Common myeloid progenitor, CD34-positive (primary cell): ENCODE results near the gene SUN5.

ENCODE experiments used
- CTCF ChIA-PET: fragments of 350-600 bp; sonication (Branson Sonifier 250); formaldehyde crosslinking; loops from one replicate; lab custom pipeline; 2021; ENCODE audit warnings: antibody characterized with exemption; lab: Charles Lee
- POLR2A ChIA-PET: fragments of 350-600 bp; sonication (Branson Sonifier 250); formaldehyde crosslinking; loops from one replicate; lab custom pipeline; 2021; ENCODE audit warnings: antibody characterized with exemption; lab: Charles Lee
- DNase-seq, 3 donors: peaks; one replicate each; pipeline versions ENCODE4 v3.0.0 to v3.0.0-alpha.2; 2013
- H3K27ac ChIP-seq, 2 experiments: 1 replicate in 1 of 2; 2 replicates in 1 of 2; pipeline ENCODE4 v1.7.0; 2013; ENCODE audit warnings: inconsistent platforms in 2 of 2, low read length in 2 of 2, mild to moderate bottlenecking in 2 of 2, low read depth in 1 of 2, moderate library complexity in 1 of 2; ENCODE audit not compliant: severe bottlenecking in 2 of 2, insufficient read depth in 1 of 2, poor library complexity in 1 of 2
- H3K27me3 ChIP-seq, 5 experiments: replicated peaks in 2 of 5; 1 replicate in 3 of 5; 2 replicates in 2 of 5; pipeline versions ENCODE4 v1.6.1 to v1.7.0; 2013; ENCODE audit warnings: low read length in 4 of 5, mild to moderate bottlenecking in 2 of 5, moderate library complexity in 2 of 5, inconsistent platforms in 1 of 5; ENCODE audit not compliant: insufficient read depth in 5 of 5, control insufficient read depth in 4 of 5
- H3K36me3 ChIP-seq, 4 experiments: 1 replicate in 2 of 4; 2 replicates in 2 of 4; pipeline versions ENCODE4 v1.6.1 to v1.7.0; 2013; ENCODE audit warnings: low read length in 3 of 4, control low read depth in 1 of 4, mild to moderate bottlenecking in 1 of 4; ENCODE audit not compliant: control insufficient read depth in 4 of 4, insufficient read depth in 4 of 4
- H3K4me1 ChIP-seq, 4 experiments: 1 replicate in 3 of 4; 2 replicates in 1 of 4; pipeline versions ENCODE4 v1.6.1 to v1.7.1; 2013; ENCODE audit warnings: low read length in 3 of 4, mild to moderate bottlenecking in 3 of 4, control low read depth in 1 of 4, inconsistent platforms in 1 of 4, moderate library complexity in 1 of 4; ENCODE audit not compliant: control insufficient read depth in 4 of 4, insufficient read depth in 4 of 4; ENCODE audit errors: control extremely low read depth in 1 of 4
- H3K4me3 ChIP-seq, 7 experiments: 1 replicate in 4 of 7; 2 replicates in 3 of 7; pipeline versions ENCODE4 v1.5.1 to v1.7.0; 2013; ENCODE audit warnings: mild to moderate bottlenecking in 7 of 7, low read length in 6 of 7, moderate library complexity in 6 of 7, inconsistent platforms in 2 of 7, low read depth in 2 of 7, control low read depth in 1 of 7; ENCODE audit not compliant: insufficient read depth in 4 of 7, control insufficient read depth in 1 of 7; ENCODE audit errors: extremely low read depth in 1 of 7
- H3K9me3 ChIP-seq, 5 experiments: 1 replicate in 4 of 5; 2 replicates in 1 of 5; pipeline versions ENCODE4 v1.6.1 to v1.7.1; 2013; ENCODE audit warnings: low read length in 4 of 5, mild to moderate bottlenecking in 2 of 5, inconsistent platforms in 1 of 5, low read depth in 1 of 5, moderate library complexity in 1 of 5; ENCODE audit not compliant: control insufficient read depth in 4 of 5, insufficient read depth in 2 of 5; ENCODE audit errors: control extremely low read depth in 1 of 5
- WGBS: methylation state at CpG from one replicate; pipeline ENCODE4 v1.1.5; 2013; ENCODE audit not compliant: insufficient coverage; 5-methylcytosine and 5-hydroxymethylcytosine counted together

The SUN5 gene

GRCh38 chr20:33032555-33032954 is 28.3 kb upstream of the SUN5 start:
- Histone ChIP-seq H3K27me3 (peaks cover 0 to 2% (median 0%) of the 10 kb centered on the region in 5 experiments), H3K36me3 (no peaks in the 10 kb centered on the region), H3K4me3 (no peak overlapping the region), H3K4me1 (no peaks in the 10 kb centered on the region), H3K9me3 (peaks cover 0 to 6% (median 0%) of the 10 kb centered on the region in 5 experiments), H3K27ac (no peak overlapping the region)
- no peak for DNase-seq
- WGBS, result 93% methylated on average over 4 of the region's 6 CpGs
- POLR2A ChIA-PET, result no interaction called here
- CTCF ChIA-PET, result interaction anchor here (1.0 to 1.4 kb wide), 2 partner anchors 13 to 43 kb away, joined by 3 to 4 read pairs; no protein-coding TSS in a partner anchor

- peaks cover 0 to 2% (median 0%) of the 10 kb centered on the region in 5 experiments for H3K27me3 ChIP-seq
- 100% methylated on average over 5 of the region's 10 CpGs for WGBS
- H3K36me3 ChIP-seq, result no peaks in the 10 kb centered on the region
- H3K4me3 ChIP-seq, result no peak within 1 kb of the TSS
- POLR2A ChIA-PET, result no interaction called here
- DNase-seq, result no peak
- no peak within 1 kb of the TSS for H3K27ac ChIP-seq
- CTCF ChIA-PET, result interaction anchor here (1.4 kb wide), 1 partner anchor 12 kb away, joined by 4 read pairs; no protein-coding TSS in a partner anchor
- H3K9me3 ChIP-seq, result peaks cover 0 to 6% (median 0%) of the 10 kb centered on the region in 5 experiments
- H3K4me1 ChIP-seq, result no peaks in the 10 kb centered on the region
These were observed 27.3 kb upstream of the SUN5 start, which contains the start of gene BPIFB6 for GRCh38 chr20:33031531-33031930. Gene BPIFB6, plus strand, starts transcription at chr20:33031648. Its CDS starts 0 bp downstream, at chr20:33031648.

GRCh38 chr20:33030569-33030968 is 26.3 kb upstream of the SUN5 start:
- no peak for DNase-seq
- no peaks in the 10 kb centered on the region for H3K27me3 ChIP-seq
- WGBS, result 98% methylated on average over 4 of the region's 6 CpGs

DNA sequence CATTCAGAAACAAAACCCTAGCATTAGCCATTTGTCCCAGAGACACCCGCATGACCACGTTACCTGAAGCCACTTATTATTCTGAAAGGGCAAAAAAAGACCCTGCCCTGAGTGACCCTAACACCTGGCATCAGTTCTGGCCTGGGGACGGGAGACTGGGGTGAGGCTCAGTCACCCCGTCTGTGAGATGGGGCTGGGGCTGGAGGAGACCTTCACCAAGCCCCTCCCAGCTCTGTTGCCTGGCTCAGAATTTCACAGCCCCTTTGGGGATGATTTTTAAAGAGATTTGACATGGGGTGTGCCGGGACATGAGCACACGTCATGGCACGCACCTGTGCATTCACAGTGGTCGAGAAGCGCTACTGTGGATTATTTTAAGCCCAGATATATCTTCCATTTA is 25.8 kb upstream of the SUN5 start:
- H3K4me3 ChIP-seq, result no peak overlapping the region
- H3K36me3 ChIP-seq, result no peaks in the 10 kb centered on the region
- no peaks in the 10 kb centered on the region for H3K27me3 ChIP-seq
- 95% methylated on average over 7 of the region's 9 CpGs for WGBS
- no peak for DNase-seq
- H3K27ac ChIP-seq, result no peak overlapping the region
- ChIA-PET POLR2A (no interaction called here), CTCF (no interaction called here)
- no peaks in the 10 kb centered on the region for H3K4me1 ChIP-seq
- peaks cover 0 to 7% (median 0%) of the 10 kb centered on the region in 5 experiments for H3K9me3 ChIP-seq

More at GRCh38 chr20:33030569-33030968, 26.3 kb upstream of the SUN5 start:
- Histone ChIP-seq H3K36me3 (no peaks in the 10 kb centered on the region), H3K4me1 (no peaks in the 10 kb centered on the region), H3K27ac (no peak overlapping the region), H3K9me3 (peaks cover 0 to 6% (median 0%) of the 10 kb centered on the region in 5 experiments), H3K4me3 (no peak overlapping the region)
- ChIA-PET CTCF (no interaction called here), POLR2A (interaction anchor here (0.7 kb wide), 1 partner anchor 76 kb away, joined by 3 read pairs; no protein-coding TSS in a partner anchor)

DNA sequence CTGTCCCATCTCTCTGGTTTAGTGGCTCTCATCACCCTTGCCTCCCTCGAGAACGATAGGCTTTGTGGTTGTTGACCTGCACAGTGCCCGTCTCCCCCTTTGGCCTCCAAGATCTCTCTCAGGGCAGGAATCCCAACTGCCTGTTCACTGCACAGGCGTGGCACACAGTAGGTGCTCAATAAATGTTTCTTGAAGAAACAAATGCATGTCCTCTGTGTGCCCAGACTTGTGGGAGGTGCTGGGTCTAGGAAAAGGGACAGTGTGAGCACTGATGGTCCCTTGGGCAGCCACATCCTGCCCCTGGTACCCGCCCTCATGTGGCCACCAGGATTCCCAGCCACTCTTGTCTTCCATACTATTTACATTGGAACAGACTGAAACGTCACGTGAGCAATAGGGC is 24.6 kb upstream of the SUN5 start:
- no peaks in the 10 kb centered on the region for H3K4me1 ChIP-seq
- H3K27ac ChIP-seq, result no peak overlapping the region
- peaks cover 0 to 7% (median 0%) of the 10 kb centered on the region in 5 experiments for H3K9me3 ChIP-seq
- H3K27me3 ChIP-seq, result no peaks in the 10 kb centered on the region
- no peaks in the 10 kb centered on the region for H3K36me3 ChIP-seq
- WGBS, result 92% methylated on average over 7 of the region's 7 CpGs
- CTCF ChIA-PET, result interaction anchor here (0.6 kb wide), 1 partner anchor 133 kb away, joined by 3 read pairs; no protein-coding TSS in a partner anchor
- no peak overlapping the region for H3K4me3 ChIP-seq
- DNase-seq, result no peak
- POLR2A ChIA-PET, result no interaction called here

DNA sequence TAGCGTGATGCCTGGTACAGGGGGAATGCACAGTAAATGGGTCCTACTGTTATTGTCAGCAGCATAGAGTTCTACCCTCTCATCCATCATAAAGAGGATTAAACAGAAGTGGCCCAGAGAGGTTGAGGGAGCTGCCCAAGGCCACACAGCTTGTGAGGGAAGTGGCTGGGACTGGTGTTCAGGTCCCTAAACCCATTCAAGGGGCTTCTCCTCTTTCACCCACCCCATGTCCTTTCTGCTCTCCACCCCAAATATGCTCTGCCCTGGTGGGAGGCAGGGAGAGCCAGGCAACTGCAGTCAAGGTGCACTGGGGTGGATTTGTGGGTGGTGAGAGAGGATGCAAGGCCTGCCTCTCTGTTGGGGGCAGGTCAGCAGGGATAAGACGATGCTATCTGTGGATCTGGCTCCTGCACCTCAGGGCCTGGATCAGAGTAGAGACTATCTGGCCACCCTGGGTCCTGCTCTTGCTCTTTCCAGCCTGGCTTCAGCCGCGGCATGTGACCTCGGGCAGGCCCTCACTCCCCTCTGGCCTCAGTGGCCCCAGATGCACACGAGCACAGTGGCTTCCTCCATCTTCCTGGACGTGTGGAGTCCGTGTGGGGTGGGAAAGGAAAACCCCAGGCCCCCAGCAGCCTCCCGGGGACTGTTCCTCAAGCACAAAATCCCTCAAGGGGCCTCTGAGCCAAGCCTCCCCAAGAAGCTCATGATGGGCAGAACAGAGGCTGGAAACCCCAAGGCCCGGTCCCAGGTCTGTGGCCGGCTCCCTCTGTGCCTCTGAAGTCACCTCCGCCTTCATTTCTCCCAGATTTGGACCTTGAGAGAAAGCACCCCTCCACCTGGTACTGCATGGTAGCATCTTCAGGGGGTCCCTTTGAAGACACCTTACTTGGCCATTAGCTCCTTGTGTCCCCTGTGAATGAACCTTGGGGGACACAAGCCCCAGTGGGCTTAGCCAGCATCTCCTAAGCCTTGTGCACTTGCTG is 23.8 kb upstream of the SUN5 start:
- WGBS, result 90% methylated on average over 9 of the region's 12 CpGs
- no peak overlapping the region for H3K4me3 ChIP-seq
- ChIA-PET CTCF (no interaction called here), POLR2A (no interaction called here)
- DNase-seq, result no peak
- no peaks in the 10 kb centered on the region for H3K27me3 ChIP-seq
- H3K4me1 ChIP-seq, result no peaks in the 10 kb centered on the region
- H3K36me3 ChIP-seq, result no peaks in the 10 kb centered on the region
- no peak overlapping the region for H3K27ac ChIP-seq
- peaks cover 0 to 2% (median 0%) of the 10 kb centered on the region in 5 experiments for H3K9me3 ChIP-seq
